Measurements from ENCODE around the gene BOLA1.
"Not testable (repeated sequence)": the region's sequence is repeated elsewhere in the genome, so short reads cannot be mapped to it uniquely, and the experiment has no call there.

- TF ChIP-seq CTCF (conservative IDR thresholded peaks at IDR 0.05; ENCODE audit: low read depth in 2 of 2); POLR2AphosphoS5 (IDR thresholded peaks at IDR 0.05; ENCODE audit: low read depth); REST (IDR thresholded peaks at IDR 0.05; ENCODE audit: unreplicated experiment); EZH2 (IDR thresholded peaks at IDR 0.05; ENCODE audit: low read depth, unreplicated experiment); EZH2phosphoT487 (IDR thresholded peaks at IDR 0.05; ENCODE audit: unreplicated experiment); JUNB (IDR thresholded peaks at IDR 0.05; ENCODE audit: unreplicated experiment); ETS1 (IDR thresholded peaks at IDR 0.05); ZNF462 (CRISPR knock-in tag; IDR thresholded peaks at IDR 0.05): not testable (repeated sequence)
Observed at GRCh38 chr1:149866887-149867286, 32.5 kb upstream of the BOLA1 start.
